Measurements from ENCODE around the gene TMEM238.
"Not testable (repeated sequence)": the region's sequence is repeated elsewhere in the genome, so short reads cannot be mapped to it uniquely, and the experiment has no call there.

Gene TMEM238

GRCh38 chr19:55333870-55334269 lies 50.2 kb downstream of the TMEM238 start:
- Histone ChIP-seq H3K9me3 (ENCODE audit: control insufficient read depth, insufficient read depth, low read length) (no peaks in the 10 kb centered on the region), H3K27me3 (ENCODE audit: control insufficient read depth, insufficient read depth, low read length) (no peaks in the 10 kb centered on the region), H3K27ac (ENCODE audit: low read length) (no peak overlapping the region), H3K36me3 (ENCODE audit: control insufficient read depth, insufficient read depth, low read length) (no peaks in the 10 kb centered on the region), H3K4me3 (ENCODE audit: low read length) (no peak overlapping the region), H3K4me1 (ENCODE audit: control insufficient read depth, insufficient read depth, low read length) (peaks cover 2% of the 10 kb centered on the region; the same call in 1 of the 2 replicates)
- no CpG with 5 or more reads among the region's 11 CpGs for WGBS (ENCODE audit: insufficient coverage, insufficient read length)
- DNase-seq (ENCODE audit: low read depth, low spot score): no peak

GRCh38 chr19:55329791-55330190 lies 54.3 kb downstream of the TMEM238 start:
- H3K27ac ChIP-seq (ENCODE audit: low read length); H3K36me3 ChIP-seq (ENCODE audit: control insufficient read depth, insufficient read depth, low read length); H3K9me3 ChIP-seq (ENCODE audit: control insufficient read depth, insufficient read depth, low read length); H3K4me1 ChIP-seq (ENCODE audit: control insufficient read depth, insufficient read depth, low read length); H3K27me3 ChIP-seq (ENCODE audit: control insufficient read depth, insufficient read depth, low read length); DNase-seq (ENCODE audit: low read depth, low spot score); H3K4me3 ChIP-seq (ENCODE audit: low read length): not testable (repeated sequence)
- no CpG with 5 or more reads among the region's 6 CpGs for WGBS (ENCODE audit: insufficient coverage, insufficient read length)

Data from iPS DF 6.9 (cell line).